HepG2 (cell line): Measurements from ENCODE around the gene MRPL39. TPM values are rescaled to one million over a fixed set of nuclear protein-coding genes. Genes with fewer than 3 reads are reported as not detected.

Experiments
- PHF20 ChIP-seq: sonication (generic); formaldehyde crosslinking; IDR thresholded peaks from 2 replicates; pipeline ENCODE4 v1.5.0; 2020; ENCODE audit warnings: mild to moderate bottlenecking, missing genetic modification reagents
- RXRA ChIP-seq: sonication (generic); formaldehyde crosslinking; IDR thresholded peaks from 2 replicates; pipeline ENCODE4 v1.5.1; 2020; ENCODE audit warnings: missing genetic modification reagents
- ZNF12 ChIP-seq: sonication (generic); formaldehyde crosslinking; IDR thresholded peaks from 2 replicates; pipeline ENCODE4 v1.5.0; 2020; ENCODE audit warnings: missing genetic modification reagents
- ZNF451 ChIP-seq: sonication (generic); formaldehyde crosslinking; IDR thresholded peaks from 2 replicates; pipeline ENCODE4 v1.5.0; 2020; ENCODE audit warnings: mild to moderate bottlenecking, missing genetic modification reagents
- ZNF569 ChIP-seq: sonication (generic); formaldehyde crosslinking; IDR thresholded peaks from 2 replicates; pipeline ENCODE4 v1.5.0; 2020; ENCODE audit warnings: mild to moderate bottlenecking, missing genetic modification reagents, moderate library complexity, borderline replicate concordance
- polyA plus RNA-seq, 8 experiments: library from polyadenylated mRNA; depleted of rRNA in 3 of 8; stranded (reverse) in 7 of 8; unstranded in 1 of 8; fragments of >200 nt; fragmentation: Illumina TruSeq in 4 of 8; extraction: Trizol in 4 of 8; gene quantifications; 2 replicates each; pipeline versions ENCODE4 v1.2.1 to v1.2.3, GENCODE V29; 2011 to 2016; ENCODE audit warnings: low read depth in 4 of 8, missing spikeins in 1 of 8, mixed read lengths in 1 of 8; ENCODE audit not compliant: insufficient read depth in 1 of 8
- total RNA-seq, 5 experiments: library from RNA; depleted of rRNA; stranded (reverse); fragments of >200 nt; fragmentation: Illumina TruSeq; extraction: Trizol; gene quantifications; 2 replicates each; pipeline ENCODE4 v1.2.3, GENCODE V29; 2016; ENCODE audit warnings: low read depth in 1 of 5
- TF ChIP-seq, protein P1 (sequence below), 2 experiments: sonication (generic) in 1 of 2; formaldehyde crosslinking in 1 of 2; IDR thresholded peaks; 2 replicates each; pipeline versions ENCODE4 v1.6.1 to v1.9.0; 2014 to 2022; ENCODE audit warnings: antibody characterized with exemption in 1 of 2, borderline replicate concordance in 1 of 2, inconsistent platforms in 1 of 2, low read depth in 1 of 2, missing genetic modification reagents in 1 of 2
- TF ChIP-seq, protein P2 (sequence below): sonication (generic); formaldehyde crosslinking; IDR thresholded peaks from 2 replicates; pipeline ENCODE4 v1.5.1; 2020; ENCODE audit warnings: mild to moderate bottlenecking, moderate library complexity, missing genetic modification reagents

Gene MRPL39
- total and polyA plus RNA-seq, 2 of the 13 experiments (the other 11 are each of a cell fraction or from before 2014, with no cell fraction given), result 29.1 to 91.2 TPM

DNA sequence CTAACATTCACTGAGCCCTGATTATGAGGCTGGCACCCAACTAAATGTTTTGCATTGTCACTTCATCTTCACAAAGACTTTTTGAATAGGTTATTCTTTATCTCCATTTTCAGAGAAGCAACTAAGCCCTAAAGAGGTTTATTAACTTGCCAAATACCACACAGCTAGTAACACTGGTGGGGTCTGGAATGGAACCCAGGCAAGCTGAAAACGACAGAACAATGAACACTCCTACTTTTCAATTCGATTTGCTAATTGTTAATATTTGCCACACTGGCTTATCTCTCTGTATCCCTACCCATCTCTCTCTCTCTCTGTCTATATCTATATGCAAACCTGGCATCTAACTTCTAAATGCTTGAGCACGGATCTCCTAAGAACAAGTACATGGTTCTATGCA lies 40.6 kb downstream of the MRPL39 start (continued):
- TF ChIP-seq, protein P1, sequence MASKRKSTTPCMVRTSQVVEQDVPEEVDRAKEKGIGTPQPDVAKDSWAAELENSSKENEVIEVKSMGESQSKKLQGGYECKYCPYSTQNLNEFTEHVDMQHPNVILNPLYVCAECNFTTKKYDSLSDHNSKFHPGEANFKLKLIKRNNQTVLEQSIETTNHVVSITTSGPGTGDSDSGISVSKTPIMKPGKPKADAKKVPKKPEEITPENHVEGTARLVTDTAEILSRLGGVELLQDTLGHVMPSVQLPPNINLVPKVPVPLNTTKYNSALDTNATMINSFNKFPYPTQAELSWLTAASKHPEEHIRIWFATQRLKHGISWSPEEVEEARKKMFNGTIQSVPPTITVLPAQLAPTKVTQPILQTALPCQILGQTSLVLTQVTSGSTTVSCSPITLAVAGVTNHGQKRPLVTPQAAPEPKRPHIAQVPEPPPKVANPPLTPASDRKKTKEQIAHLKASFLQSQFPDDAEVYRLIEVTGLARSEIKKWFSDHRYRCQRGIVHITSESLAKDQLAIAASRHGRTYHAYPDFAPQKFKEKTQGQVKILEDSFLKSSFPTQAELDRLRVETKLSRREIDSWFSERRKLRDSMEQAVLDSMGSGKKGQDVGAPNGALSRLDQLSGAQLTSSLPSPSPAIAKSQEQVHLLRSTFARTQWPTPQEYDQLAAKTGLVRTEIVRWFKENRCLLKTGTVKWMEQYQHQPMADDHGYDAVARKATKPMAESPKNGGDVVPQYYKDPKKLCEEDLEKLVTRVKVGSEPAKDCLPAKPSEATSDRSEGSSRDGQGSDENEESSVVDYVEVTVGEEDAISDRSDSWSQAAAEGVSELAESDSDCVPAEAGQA (IDR thresholded peaks at IDR 0.05; ENCODE audit: low read depth), result no peak
- TF ChIP-seq, protein P1 (CRISPR knock-in tag; IDR thresholded peaks at IDR 0.05; ENCODE audit: borderline replicate concordance), result no peak
- TF ChIP-seq, protein P2, sequence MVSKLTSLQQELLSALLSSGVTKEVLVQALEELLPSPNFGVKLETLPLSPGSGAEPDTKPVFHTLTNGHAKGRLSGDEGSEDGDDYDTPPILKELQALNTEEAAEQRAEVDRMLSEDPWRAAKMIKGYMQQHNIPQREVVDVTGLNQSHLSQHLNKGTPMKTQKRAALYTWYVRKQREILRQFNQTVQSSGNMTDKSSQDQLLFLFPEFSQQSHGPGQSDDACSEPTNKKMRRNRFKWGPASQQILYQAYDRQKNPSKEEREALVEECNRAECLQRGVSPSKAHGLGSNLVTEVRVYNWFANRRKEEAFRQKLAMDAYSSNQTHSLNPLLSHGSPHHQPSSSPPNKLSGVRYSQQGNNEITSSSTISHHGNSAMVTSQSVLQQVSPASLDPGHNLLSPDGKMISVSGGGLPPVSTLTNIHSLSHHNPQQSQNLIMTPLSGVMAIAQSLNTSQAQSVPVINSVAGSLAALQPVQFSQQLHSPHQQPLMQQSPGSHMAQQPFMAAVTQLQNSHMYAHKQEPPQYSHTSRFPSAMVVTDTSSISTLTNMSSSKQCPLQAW, result no peak
- TF ChIP-seq PHF20 (CRISPR knock-in tag), result no peak
- TF ChIP-seq ZNF12 (CRISPR knock-in tag), result no peak
- TF ChIP-seq RXRA (CRISPR knock-in tag), result no peak
- TF ChIP-seq ZNF451 (CRISPR knock-in tag), result no peak
- no peak for TF ChIP-seq ZNF569 (CRISPR knock-in tag)
